UCSD-AML1 (cell line): Measurements from ENCODE around the gene EOLA2.
"Not testable (repeated sequence)": the region's sequence is repeated elsewhere in the genome, so short reads cannot be mapped to it uniquely, and the experiment has no call there.

Experiments used
- DNase-seq: peaks from one replicate; lab custom pipeline; 2025; ENCODE audit not compliant: unreplicated experiment; lab: John Stamatoyannopoulos, UW

EOLA2 gene

DNA sequence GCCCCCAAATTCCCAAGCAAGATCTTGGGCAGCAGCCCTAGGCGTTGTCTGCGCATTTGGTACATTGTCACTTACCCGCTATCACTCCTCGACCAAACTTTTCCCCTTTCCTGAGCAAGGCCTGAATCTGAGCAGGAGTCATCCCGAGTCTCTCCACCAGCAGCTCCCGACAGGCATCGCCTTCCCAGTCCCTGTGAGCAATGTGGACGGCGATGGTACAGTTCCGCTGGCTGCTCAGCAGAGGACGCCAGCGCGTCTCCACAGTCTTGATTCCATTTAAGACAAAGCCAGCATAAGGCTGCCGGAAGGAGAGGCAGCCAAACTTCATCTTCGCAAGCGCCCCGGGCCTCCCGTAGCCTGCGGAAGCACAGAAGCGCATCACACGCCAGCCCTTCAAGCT is 4.7 kb downstream of the EOLA2 start:
- DNase-seq: not testable (repeated sequence)

DNA sequence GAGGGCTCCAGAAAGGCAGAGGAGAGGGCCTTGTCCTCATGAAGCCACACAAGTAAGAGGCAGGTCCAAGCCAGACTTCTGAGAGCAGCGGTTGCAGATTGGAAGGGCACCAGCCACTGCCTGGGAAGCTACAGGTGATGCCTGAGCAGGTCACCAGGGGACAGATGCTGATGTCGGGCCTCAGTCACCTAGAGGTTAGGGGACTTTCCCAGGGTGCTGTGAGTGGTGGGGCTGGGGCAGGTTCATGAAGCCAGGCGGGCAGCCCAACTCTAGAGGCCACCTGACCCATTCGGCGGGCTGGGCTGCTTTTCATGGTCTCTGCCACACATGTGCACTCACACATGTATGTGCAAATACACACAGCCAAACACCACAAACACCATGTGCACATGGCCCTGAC is 5.3 kb downstream of the EOLA2 start:
- not testable (repeated sequence) for DNase-seq

GRCh38 chrX:149932150-149932549 is 6.1 kb downstream of the EOLA2 start:
- DNase-seq: not testable (repeated sequence)

- DNase-seq: not testable (repeated sequence)
Measured at GRCh38 chrX:149931355-149931754, 6.9 kb downstream of the EOLA2 start.

- not testable (repeated sequence) for DNase-seq
Measured at GRCh38 chrX:149929400-149929799, 8.9 kb downstream of the EOLA2 start, which contains the start of gene HSFX4. Gene HSFX4 (plus strand): TSS chrX:149929573. CDS start chrX:149929645, 72 bp downstream.

- DNase-seq: not testable (repeated sequence)
Measured at GRCh38 chrX:149928635-149929034, 9.7 kb downstream of the EOLA2 start.

DNA sequence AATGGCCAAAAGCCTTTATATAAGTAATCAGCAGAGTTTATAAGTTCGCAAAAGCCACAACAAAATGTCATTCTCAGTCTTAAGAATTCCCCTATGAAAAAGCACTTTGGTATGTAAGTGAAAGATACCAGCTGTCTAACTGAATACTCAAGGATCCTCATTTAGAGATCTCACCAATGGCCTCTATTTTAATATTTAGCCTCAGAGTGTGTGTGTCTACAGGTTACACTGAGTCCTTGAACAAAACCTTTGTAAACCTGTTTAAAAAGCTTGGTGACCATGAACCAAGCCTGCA is 10.4 kb downstream of the EOLA2 start:
- DNase-seq: not testable (repeated sequence)

GRCh38 chrX:149927245-149927963 is 10.9 kb downstream of the EOLA2 start:
- DNase-seq: not testable (repeated sequence)

DNA sequence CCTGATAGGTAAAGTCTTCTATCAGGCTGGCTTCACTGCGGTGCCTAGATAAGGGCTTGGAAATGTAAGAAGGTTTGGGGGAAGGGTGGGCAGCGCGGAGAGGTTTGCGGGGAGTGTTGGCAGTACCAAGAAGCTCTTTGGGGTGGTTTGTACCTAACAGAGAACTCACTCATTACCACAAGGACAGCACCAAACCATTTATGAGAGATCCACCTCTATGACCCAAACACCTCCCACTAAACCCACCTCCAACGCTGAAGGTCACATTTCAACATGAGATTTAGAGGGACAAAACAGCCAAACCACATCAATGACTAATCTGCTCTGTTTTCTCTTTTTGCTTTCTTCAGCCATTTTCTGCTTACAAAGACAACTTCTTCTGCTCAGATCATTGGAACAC is 13.9 kb downstream of the EOLA2 start:
- not testable (repeated sequence) for DNase-seq

GRCh38 chrX:149923836-149924235 is 14.5 kb downstream of the EOLA2 start:
- not testable (repeated sequence) for DNase-seq

GRCh38 chrX:149916745-149917392 is 21.4 kb downstream of the EOLA2 start:
- DNase-seq: no peak

GRCh38 chrX:149910178-149910695 is 28.1 kb downstream of the EOLA2 start:
- DNase-seq: no peak

DNA sequence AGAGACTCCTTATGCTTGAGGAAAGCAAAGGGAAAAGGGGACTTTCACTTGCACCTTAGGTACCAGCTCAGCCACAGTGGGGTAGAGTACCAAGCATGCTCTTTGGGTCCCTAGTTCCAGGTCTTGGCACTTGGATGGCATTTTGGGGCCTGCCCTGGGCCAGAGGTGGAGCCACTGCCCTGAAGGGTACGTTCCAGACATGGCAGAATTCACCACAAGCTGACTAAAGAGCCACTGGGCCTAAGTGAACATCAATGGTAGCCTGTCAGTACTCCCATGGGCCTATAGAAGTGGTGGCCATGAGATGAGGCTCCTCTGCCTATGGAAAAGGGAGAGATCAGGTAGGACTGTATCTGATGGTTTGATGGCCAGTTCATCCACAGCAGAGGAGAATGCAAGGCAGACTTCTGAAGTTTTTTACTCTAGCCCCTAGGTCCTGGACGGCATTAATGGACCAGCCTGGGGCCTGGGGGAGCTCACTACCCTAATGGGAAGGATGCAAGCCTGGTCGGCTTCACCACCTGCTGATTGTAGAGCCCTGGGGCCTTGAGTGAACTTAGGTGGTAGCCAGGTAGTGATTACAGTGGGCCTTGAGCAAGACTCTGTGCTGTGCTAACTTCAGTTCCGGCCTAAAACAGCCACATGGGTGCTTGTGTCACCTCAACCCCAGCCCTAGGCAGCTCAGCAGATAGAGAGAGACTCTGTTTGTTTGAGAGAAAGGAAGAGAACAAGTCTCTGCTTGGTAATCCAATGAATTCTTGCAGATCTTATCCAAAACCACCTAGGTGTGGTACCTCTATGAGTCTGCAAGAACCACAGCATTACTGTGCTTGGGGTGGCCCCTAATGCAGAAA is 28.7 kb downstream of the EOLA2 start:
- DNase-seq: no peak

- DNase-seq: no peak
Measured at GRCh38 chrX:149908727-149909126, 29.6 kb downstream of the EOLA2 start.

DNA sequence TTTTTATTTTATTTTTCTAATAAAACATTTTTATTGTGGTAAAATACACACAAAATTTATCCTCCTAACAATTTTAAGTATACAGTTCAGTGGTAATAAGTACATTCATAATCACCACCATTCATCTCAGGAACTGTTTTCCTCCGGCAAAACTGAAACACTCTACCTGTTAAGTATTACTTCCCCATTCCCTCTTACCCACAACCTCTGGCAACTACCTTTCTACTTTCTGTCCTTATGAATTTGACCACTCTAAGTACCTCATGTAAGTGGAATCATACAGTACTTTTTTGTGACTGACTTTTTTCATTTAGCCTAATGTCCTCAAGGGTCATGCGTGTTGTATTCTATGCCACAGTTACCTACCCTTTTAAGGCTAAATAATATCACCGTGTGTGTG is 30.0 kb downstream of the EOLA2 start:
- no peak for DNase-seq

DNA sequence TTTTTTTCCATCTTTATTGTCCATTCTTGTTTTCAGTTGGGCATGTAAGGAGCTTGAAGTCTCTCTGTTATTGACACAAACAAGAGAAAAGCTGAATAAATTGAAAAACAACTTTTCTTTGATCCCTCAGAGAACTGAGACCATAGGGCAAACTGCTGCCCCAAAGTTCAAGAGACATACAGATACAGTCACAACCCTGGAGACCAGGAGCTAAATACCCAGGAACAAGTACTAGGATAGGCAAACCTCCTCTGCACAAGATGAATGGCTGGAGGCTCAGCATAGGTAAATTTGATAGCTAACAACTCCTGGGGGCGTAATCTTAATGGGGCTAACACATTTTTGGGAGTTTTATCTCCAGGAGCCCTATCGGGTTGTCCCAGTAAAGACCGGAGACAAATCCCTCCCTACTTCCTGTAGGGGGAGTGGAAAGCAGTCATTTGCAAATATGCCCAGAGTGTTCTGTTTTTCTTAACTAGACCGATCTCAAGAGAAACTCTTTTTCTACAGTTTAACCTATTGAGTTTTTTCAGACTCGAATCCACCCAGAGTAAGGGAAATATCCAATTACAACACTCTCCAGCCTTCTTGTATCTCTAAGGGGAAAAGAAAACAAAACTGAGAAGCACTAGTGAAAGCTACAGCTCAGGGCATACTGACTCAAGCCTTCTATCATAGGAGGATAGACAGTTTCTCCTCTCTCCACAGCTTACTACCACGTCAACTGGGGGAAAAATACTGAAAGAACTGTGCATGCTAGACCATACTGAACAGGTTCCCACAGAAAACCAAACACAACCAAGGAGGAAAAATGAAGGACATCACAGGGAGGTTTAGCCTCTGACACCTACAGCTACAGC is 34.2 kb downstream of the EOLA2 start:
- DNase-seq: no peak

DNA sequence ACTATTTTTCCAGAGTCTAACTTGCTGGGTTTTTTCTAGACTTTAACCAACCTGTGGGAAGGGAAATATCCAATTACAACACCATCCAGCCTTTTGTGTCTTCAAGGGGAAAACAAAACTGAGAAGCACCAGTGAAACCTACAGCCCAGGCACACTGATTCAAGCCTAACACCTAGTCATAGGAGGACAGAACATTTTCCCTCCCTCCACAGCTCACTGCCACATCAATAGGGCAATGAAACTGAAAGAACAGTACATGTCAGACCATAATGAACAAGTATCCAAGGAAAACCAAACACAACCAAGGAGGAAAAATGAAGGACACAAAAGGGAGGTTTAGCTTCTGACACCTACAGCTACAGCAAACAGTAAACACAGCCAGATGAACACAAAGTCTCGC is 39.7 kb downstream of the EOLA2 start:
- DNase-seq: no peak

DNA sequence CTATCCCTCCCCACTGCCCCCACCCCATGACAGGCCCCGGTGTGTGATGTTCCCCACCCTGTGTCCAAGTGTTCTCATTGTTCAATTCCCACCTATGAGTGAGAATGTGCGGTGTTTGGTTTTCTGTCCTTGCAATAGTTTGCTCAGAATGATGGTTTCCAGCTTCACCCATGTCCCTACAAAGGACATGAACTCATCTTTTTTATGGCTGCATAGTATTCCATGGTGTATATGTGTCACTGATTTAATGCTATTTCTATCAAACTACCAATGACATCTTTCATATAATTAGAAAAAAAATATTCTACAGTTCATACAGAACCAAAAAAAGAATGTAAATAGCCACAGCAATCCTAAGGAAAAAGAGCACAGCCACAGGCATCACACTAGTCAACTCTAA is 47.5 kb downstream of the EOLA2 start:
- not testable (repeated sequence) for DNase-seq
